T-helper 1 cell treated with Interleukin-12 subunit alpha and Interleukin-12 subunit beta and Interleukin-4 antibody, amounts not matched to agents 30 ng/mL and 1 ng/mL, for 36 hours (primary cell): ENCODE data around the gene FBXW10. TPM values are rescaled to one million over a fixed set of nuclear protein-coding genes. Genes with fewer than 3 reads are reported as not detected.
"Not testable (repeated sequence)": the region's sequence is repeated elsewhere in the genome, so short reads cannot be mapped to it uniquely, and the experiment has no call there.

Experiments
- intact Hi-C: fragments of 100-400 bp; cut with micrococcal nuclease; formaldehyde crosslinking; loops from one replicate; pipeline ENCODE4 v1.15.1; 2024
- total RNA-seq: library from RNA; stranded (reverse); gene quantifications from 2 replicates; pipeline ENCODE4 v1.2.3, GENCODE V29; 2022

Gene FBXW10
- total RNA-seq, 1 donor from 2014 or later, result 0.22 TPM

- intact Hi-C loops, result not testable (repeated sequence)
These were observed 77.6 kb downstream of the FBXW10 start for GRCh38 chr17:18821430-18821829.

GRCh38 chr17:18827613-18828012 is 83.8 kb downstream of the FBXW10 start:
- intact Hi-C loops, result not testable (repeated sequence)

Other genes starting within 250 kb of the FBXW10 start
- not detected in 2 replicates for gene TBC1D28, start 99.7 kb upstream of the FBXW10 start, total RNA-seq
- 4.5 and 5.1 TPM in 2 replicates for gene FOXO3B, start 61.7 kb upstream of the FBXW10 start, total RNA-seq
- 30.7 and 37.9 TPM in 2 replicates for gene TVP23B, start 37.1 kb downstream of the FBXW10 start, total RNA-seq
- gene PRPSAP2, start 114.1 kb downstream of the FBXW10 start, total RNA-seq, result 49.2 and 50.4 TPM in 2 replicates
- gene SLC5A10, start 208.1 kb downstream of the FBXW10 start, total RNA-seq, result not detected in 2 replicates